Upper lobe of left lung (tissue), 4 donors: ENCODE measurements around the gene TLCD3A.

Experiments
- EP300 ChIP-seq, 4 donors: sonication (generic); formaldehyde crosslinking; IDR thresholded peaks; one replicate each; pipeline ENCODE4 v1.5.1; 2017; ENCODE audit warnings: antibody characterized with exemption in 4 of 4, control low read depth in 2 of 4
- POLR2A ChIP-seq, 4 donors: fragments of 450-650 bp; IDR thresholded peaks; one replicate each; pipeline ENCODE4 v1.5.1; 2016 to 2017; ENCODE audit warnings: antibody characterized with exemption in 4 of 4, mild to moderate bottlenecking in 2 of 4
- TF ChIP-seq, protein P1 (sequence below), 6 experiments: fragments of 450-650 bp in 4 of 6; fragments of 200-600 bp in 2 of 6; sonication (generic) in 2 of 6; IDR thresholded peaks; one replicate each; pipeline ENCODE4 v1.5.1; 2016 to 2019; ENCODE audit warnings: antibody characterized with exemption in 6 of 6

DNA sequence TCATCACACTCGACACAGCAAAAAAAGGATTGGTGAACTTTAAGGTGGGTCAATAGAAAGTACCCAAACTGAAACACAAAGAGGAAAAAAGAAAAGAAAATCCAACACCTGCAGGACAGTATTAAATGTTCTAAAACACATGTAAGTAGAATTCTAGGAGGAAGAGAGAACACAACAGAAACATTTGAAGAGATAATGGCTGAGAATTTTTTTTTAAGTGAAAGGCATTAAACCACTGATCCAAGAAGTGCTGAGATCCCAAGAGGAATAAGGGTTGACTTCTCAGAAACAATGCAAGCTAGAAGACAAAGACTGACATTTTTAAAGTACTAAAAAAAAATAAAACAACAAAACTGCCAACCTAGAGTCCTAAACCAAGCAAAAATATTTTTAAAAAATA lies 49.4 kb upstream of the TLCD3A start:
- TF ChIP-seq, protein P1, sequence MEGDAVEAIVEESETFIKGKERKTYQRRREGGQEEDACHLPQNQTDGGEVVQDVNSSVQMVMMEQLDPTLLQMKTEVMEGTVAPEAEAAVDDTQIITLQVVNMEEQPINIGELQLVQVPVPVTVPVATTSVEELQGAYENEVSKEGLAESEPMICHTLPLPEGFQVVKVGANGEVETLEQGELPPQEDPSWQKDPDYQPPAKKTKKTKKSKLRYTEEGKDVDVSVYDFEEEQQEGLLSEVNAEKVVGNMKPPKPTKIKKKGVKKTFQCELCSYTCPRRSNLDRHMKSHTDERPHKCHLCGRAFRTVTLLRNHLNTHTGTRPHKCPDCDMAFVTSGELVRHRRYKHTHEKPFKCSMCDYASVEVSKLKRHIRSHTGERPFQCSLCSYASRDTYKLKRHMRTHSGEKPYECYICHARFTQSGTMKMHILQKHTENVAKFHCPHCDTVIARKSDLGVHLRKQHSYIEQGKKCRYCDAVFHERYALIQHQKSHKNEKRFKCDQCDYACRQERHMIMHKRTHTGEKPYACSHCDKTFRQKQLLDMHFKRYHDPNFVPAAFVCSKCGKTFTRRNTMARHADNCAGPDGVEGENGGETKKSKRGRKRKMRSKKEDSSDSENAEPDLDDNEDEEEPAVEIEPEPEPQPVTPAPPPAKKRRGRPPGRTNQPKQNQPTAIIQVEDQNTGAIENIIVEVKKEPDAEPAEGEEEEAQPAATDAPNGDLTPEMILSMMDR (IDR thresholded peaks at IDR 0.05) = no peak
- TF ChIP-seq POLR2A (IDR thresholded peaks at IDR 0.05) (no peak), EP300 (IDR thresholded peaks at IDR 0.05) (no peak)
